ENCODE data around the gene GPD1L. TPM values are rescaled to one million over a fixed set of nuclear protein-coding genes. Genes with fewer than 3 reads are reported as not detected.

GPD1L gene
- total and polyA plus RNA-seq, 2 of the 13 experiments (the other 11 are each of a cell fraction or from before 2014, with no cell fraction given) = 4.9 to 13.7 TPM

- TF ChIP-seq ZNF574 (CRISPR knock-in tag; IDR thresholded peaks at IDR 0.05) = 0 out of 2 replicates have a peak, but pooled peaks have one; percentile 23
- peak; percentile 70 for TF ChIP-seq RXRB (CRISPR knock-in tag; IDR thresholded peaks at IDR 0.05; ENCODE audit: borderline replicate concordance)
- TF ChIP-seq ZNF101 (CRISPR knock-in tag; IDR thresholded peaks at IDR 0.05; ENCODE audit: borderline replicate concordance, low read depth) = no peak
- TF ChIP-seq PHF8 (CRISPR knock-in tag; IDR thresholded peaks at IDR 0.05) = peak; percentile 25; the same call in 1 of the 2 replicates
- peak; percentile 53; the same call in 1 of the 2 replicates for TF ChIP-seq YEATS2 (CRISPR knock-in tag; IDR thresholded peaks at IDR 0.05; ENCODE audit: borderline replicate concordance)
- peak; percentile 59; the same call in 1 of the 2 replicates for TF ChIP-seq CBX5 (CRISPR knock-in tag; IDR thresholded peaks at IDR 0.05; ENCODE audit: borderline replicate concordance)
- no peak for TF ChIP-seq ZNF30 (CRISPR knock-in tag; IDR thresholded peaks at IDR 0.05)
- TF ChIP-seq THAP11 (CRISPR knock-in tag; IDR thresholded peaks at IDR 0.05) = peak; percentile 42; the same call in 1 of the 2 replicates
- TF ChIP-seq TBX2 (CRISPR knock-in tag; IDR thresholded peaks at IDR 0.05; ENCODE audit: borderline replicate concordance) = 0 out of 2 replicates have a peak, but pooled peaks have one; percentile 17
- no peak for TF ChIP-seq ZNF512B (CRISPR knock-in tag; IDR thresholded peaks at IDR 0.05; ENCODE audit: borderline replicate concordance)
- no peak for TF ChIP-seq TOE1 (CRISPR knock-in tag; IDR thresholded peaks at IDR 0.05)
- TF ChIP-seq ERF (CRISPR knock-in tag; IDR thresholded peaks at IDR 0.05) = peak; percentile 62; the same call in 1 of the 2 replicates
- 0 out of 2 replicates have a peak, but pooled peaks have one; percentile 34 for TF ChIP-seq KMT2B (CRISPR knock-in tag; IDR thresholded peaks at IDR 0.05)
- TF ChIP-seq ZNF780A (CRISPR knock-in tag; IDR thresholded peaks at IDR 0.05) = no peak
- TF ChIP-seq BRCA1 (CRISPR knock-in tag; IDR thresholded peaks at IDR 0.05) = no peak
- no peak for TF ChIP-seq KLF11 (CRISPR knock-in tag; IDR thresholded peaks at IDR 0.05)
- no peak for TF ChIP-seq ISL2 (CRISPR knock-in tag; IDR thresholded peaks at IDR 0.05)
- TF ChIP-seq SP4 (CRISPR knock-in tag; IDR thresholded peaks at IDR 0.05) = 0 out of 2 replicates have a peak, but pooled peaks have one; percentile 20
- no peak for TF ChIP-seq ZNF556 (CRISPR knock-in tag; IDR thresholded peaks at IDR 0.05; ENCODE audit: borderline replicate concordance)
- no peak for TF ChIP-seq THAP9 (CRISPR knock-in tag; IDR thresholded peaks at IDR 0.05; ENCODE audit: borderline replicate concordance)
- TF ChIP-seq SKI (IDR thresholded peaks at IDR 0.05; ENCODE audit: partially characterized antibody) = peak; percentile 23
- no peak for TF ChIP-seq BATF2 (CRISPR knock-in tag; IDR thresholded peaks at IDR 0.05)
These were observed 71.3 kb downstream of the GPD1L start (continued) for GRCh38 chr3:32177702-32178198.
